HepG2 (cell line): ENCODE data around the gene GNRH2. TPM values are rescaled to one million over a fixed set of nuclear protein-coding genes. Genes with fewer than 3 reads are reported as not detected.
A peak's percentile ranks its signal among the peaks of the same experiment; 100 is the strongest.

ENCODE experiments used
- ELF4 ChIP-seq: sonication (generic); formaldehyde crosslinking; IDR thresholded peaks from 2 replicates; pipeline ENCODE4 v1.5.0; 2020; ENCODE audit warnings: missing genetic modification reagents, mild to moderate bottlenecking, moderate library complexity, borderline replicate concordance
- HMGA1 ChIP-seq: sonication (generic); formaldehyde crosslinking; conservative IDR thresholded peaks from 2 replicates; pipeline ENCODE4 v1.4.0; 2020; ENCODE audit warnings: missing genetic modification reagents
- polyA plus RNA-seq, 8 experiments: library from polyadenylated mRNA; depleted of rRNA in 3 of 8; stranded (reverse) in 7 of 8; unstranded in 1 of 8; fragments of >200 nt; fragmentation: Illumina TruSeq in 4 of 8; extraction: Trizol in 4 of 8; gene quantifications; 2 replicates each; pipeline versions ENCODE4 v1.2.1 to v1.2.3, GENCODE V29; 2011 to 2016; ENCODE audit warnings: low read depth in 4 of 8, missing spikeins in 1 of 8, mixed read lengths in 1 of 8; ENCODE audit not compliant: insufficient read depth in 1 of 8
- total RNA-seq, 5 experiments: library from RNA; depleted of rRNA; stranded (reverse); fragments of >200 nt; fragmentation: Illumina TruSeq; extraction: Trizol; gene quantifications; 2 replicates each; pipeline ENCODE4 v1.2.3, GENCODE V29; 2016; ENCODE audit warnings: low read depth in 1 of 5
- TF ChIP-seq, protein P1 (sequence below): sonication (generic); formaldehyde crosslinking; IDR thresholded peaks from 2 replicates; pipeline ENCODE4 v1.4.0; 2020; ENCODE audit warnings: missing genetic modification reagents, borderline replicate concordance
- TF ChIP-seq, protein P2 (sequence below): sonication (generic); formaldehyde crosslinking; IDR thresholded peaks from 2 replicates; pipeline ENCODE4 v1.4.0; 2020; ENCODE audit warnings: missing genetic modification reagents
- TF ChIP-seq, protein P3 (sequence below): sonication (generic); formaldehyde crosslinking; IDR thresholded peaks from 2 replicates; pipeline ENCODE4 v1.8.1; 2023; ENCODE audit warnings: missing genetic modification reagents, inconsistent platforms, borderline replicate concordance
- TF ChIP-seq, protein P4 (sequence below): IDR thresholded peaks from 2 replicates; pipeline ENCODE4 v1.4.0; 2020; ENCODE audit warnings: mild to moderate bottlenecking, missing genetic modification reagents
- TF ChIP-seq, protein P5 (sequence below), 2 experiments: sonication (generic) in 1 of 2; formaldehyde crosslinking in 1 of 2; IDR thresholded peaks; 2 replicates each; pipeline versions ENCODE4 v1.4.0 to v1.6.1; 2018 to 2020; ENCODE audit warnings: missing genetic modification reagents in 2 of 2, borderline replicate concordance in 1 of 2, low read depth in 1 of 2, mild to moderate bottlenecking in 1 of 2, missing biosample characterization in 1 of 2
- TF ChIP-seq, protein P6 (sequence below): sonication (generic); formaldehyde crosslinking; IDR thresholded peaks from 2 replicates; pipeline ENCODE4 v1.5.1; 2020; ENCODE audit warnings: mild to moderate bottlenecking, missing genetic modification reagents, moderate library complexity

GNRH2 gene
- total and polyA plus RNA-seq, 2 of the 13 experiments (the other 11 are each of a cell fraction or from before 2014, with no cell fraction given) = 0.28 TPM; not detected in 1

DNA sequence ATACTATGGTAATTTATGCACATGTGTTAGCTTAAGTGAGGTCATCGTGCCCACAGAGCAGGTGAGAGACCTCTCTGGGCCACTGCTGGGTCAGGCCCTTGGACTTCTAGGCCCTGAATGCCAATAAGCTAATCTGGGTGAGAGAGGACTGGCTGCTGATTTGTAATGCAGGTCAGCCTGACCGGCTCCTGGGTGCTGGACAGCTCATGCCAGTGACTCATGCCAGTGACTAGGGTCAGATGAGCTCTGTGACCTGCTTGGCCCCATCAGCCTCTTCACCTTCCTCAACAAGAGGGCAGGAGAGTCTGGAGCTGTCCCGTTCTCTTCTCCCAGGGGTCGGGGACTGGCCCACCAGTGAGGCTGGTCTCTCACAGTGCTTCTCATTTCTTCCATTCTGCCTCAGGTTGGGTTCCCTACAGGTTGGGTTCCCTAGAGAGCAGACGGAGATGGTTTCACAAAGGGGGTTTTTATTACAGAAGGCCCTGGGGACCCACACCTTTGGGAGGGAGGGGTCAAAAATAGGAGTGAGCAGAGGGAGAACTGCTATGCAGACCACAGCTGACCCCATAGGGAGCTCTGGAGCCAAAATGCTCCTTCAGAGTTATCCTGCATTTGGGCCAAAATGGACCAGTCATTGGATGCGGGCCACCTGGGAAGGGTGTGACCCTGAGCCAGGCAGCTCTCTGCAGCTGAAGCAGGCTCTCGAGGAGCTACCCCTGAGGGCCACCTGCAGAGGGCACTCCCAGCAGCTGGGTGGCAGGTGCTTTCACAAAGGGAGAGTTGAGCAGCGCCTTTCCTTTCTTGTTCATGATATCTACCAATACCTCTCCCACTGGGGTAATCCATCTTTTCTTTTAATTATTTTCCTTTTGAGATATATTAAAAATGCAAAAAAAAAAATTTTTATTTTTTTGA is 25.8 kb downstream of the GNRH2 start (continued):
- TF ChIP-seq, protein P1, sequence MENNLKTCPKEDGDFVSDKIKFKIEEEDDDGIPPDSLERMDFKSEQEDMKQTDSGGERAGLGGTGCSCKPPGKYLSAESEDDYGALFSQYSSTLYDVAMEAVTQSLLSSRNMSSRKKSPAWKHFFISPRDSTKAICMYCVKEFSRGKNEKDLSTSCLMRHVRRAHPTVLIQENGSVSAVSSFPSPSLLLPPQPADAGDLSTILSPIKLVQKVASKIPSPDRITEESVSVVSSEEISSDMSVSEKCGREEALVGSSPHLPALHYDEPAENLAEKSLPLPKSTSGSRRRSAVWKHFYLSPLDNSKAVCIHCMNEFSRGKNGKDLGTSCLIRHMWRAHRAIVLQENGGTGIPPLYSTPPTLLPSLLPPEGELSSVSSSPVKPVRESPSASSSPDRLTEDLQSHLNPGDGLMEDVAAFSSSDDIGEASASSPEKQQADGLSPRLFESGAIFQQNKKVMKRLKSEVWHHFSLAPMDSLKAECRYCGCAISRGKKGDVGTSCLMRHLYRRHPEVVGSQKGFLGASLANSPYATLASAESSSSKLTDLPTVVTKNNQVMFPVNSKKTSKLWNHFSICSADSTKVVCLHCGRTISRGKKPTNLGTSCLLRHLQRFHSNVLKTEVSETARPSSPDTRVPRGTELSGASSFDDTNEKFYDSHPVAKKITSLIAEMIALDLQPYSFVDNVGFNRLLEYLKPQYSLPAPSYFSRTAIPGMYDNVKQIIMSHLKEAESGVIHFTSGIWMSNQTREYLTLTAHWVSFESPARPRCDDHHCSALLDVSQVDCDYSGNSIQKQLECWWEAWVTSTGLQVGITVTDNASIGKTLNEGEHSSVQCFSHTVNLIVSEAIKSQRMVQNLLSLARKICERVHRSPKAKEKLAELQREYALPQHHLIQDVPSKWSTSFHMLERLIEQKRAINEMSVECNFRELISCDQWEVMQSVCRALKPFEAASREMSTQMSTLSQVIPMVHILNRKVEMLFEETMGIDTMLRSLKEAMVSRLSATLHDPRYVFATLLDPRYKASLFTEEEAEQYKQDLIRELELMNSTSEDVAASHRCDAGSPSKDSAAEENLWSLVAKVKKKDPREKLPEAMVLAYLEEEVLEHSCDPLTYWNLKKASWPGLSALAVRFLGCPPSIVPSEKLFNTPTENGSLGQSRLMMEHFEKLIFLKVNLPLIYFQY = no peak
- TF ChIP-seq HMGA1 (CRISPR knock-in tag) (no peak), ELF4 (CRISPR knock-in tag) (no peak)
- TF ChIP-seq, protein P2, sequence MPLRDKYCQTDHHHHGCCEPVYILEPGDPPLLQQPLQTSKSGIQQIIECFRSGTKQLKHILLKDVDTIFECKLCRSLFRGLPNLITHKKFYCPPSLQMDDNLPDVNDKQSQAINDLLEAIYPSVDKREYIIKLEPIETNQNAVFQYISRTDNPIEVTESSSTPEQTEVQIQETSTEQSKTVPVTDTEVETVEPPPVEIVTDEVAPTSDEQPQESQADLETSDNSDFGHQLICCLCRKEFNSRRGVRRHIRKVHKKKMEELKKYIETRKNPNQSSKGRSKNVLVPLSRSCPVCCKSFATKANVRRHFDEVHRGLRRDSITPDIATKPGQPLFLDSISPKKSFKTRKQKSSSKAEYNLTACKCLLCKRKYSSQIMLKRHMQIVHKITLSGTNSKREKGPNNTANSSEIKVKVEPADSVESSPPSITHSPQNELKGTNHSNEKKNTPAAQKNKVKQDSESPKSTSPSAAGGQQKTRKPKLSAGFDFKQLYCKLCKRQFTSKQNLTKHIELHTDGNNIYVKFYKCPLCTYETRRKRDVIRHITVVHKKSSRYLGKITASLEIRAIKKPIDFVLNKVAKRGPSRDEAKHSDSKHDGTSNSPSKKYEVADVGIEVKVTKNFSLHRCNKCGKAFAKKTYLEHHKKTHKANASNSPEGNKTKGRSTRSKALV = no peak
- TF ChIP-seq, protein P3, sequence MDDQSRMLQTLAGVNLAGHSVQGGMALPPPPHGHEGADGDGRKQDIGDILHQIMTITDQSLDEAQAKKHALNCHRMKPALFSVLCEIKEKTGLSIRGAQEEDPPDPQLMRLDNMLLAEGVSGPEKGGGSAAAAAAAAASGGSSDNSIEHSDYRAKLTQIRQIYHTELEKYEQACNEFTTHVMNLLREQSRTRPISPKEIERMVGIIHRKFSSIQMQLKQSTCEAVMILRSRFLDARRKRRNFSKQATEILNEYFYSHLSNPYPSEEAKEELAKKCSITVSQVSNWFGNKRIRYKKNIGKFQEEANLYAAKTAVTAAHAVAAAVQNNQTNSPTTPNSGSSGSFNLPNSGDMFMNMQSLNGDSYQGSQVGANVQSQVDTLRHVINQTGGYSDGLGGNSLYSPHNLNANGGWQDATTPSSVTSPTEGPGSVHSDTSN (CRISPR knock-in tag) = no peak
- TF ChIP-seq, protein P4, sequence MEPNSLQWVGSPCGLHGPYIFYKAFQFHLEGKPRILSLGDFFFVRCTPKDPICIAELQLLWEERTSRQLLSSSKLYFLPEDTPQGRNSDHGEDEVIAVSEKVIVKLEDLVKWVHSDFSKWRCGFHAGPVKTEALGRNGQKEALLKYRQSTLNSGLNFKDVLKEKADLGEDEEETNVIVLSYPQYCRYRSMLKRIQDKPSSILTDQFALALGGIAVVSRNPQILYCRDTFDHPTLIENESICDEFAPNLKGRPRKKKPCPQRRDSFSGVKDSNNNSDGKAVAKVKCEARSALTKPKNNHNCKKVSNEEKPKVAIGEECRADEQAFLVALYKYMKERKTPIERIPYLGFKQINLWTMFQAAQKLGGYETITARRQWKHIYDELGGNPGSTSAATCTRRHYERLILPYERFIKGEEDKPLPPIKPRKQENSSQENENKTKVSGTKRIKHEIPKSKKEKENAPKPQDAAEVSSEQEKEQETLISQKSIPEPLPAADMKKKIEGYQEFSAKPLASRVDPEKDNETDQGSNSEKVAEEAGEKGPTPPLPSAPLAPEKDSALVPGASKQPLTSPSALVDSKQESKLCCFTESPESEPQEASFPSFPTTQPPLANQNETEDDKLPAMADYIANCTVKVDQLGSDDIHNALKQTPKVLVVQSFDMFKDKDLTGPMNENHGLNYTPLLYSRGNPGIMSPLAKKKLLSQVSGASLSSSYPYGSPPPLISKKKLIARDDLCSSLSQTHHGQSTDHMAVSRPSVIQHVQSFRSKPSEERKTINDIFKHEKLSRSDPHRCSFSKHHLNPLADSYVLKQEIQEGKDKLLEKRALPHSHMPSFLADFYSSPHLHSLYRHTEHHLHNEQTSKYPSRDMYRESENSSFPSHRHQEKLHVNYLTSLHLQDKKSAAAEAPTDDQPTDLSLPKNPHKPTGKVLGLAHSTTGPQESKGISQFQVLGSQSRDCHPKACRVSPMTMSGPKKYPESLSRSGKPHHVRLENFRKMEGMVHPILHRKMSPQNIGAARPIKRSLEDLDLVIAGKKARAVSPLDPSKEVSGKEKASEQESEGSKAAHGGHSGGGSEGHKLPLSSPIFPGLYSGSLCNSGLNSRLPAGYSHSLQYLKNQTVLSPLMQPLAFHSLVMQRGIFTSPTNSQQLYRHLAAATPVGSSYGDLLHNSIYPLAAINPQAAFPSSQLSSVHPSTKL (CRISPR knock-in tag) = peak; percentile 30; the same call in 1 of the 2 replicates
- TF ChIP-seq, protein P5, sequence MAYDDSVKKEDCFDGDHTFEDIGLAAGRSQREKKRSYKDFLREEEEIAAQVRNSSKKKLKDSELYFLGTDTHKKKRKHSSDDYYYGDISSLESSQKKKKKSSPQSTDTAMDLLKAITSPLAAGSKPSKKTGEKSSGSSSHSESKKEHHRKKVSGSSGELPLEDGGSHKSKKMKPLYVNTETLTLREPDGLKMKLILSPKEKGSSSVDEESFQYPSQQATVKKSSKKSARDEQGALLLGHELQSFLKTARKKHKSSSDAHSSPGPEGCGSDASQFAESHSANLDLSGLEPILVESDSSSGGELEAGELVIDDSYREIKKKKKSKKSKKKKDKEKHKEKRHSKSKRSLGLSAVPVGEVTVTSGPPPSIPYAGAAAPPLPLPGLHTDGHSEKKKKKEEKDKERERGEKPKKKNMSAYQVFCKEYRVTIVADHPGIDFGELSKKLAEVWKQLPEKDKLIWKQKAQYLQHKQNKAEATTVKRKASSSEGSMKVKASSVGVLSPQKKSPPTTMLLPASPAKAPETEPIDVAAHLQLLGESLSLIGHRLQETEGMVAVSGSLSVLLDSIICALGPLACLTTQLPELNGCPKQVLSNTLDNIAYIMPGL (CRISPR knock-in tag; IDR thresholded peaks at IDR 0.05; ENCODE audit: borderline replicate concordance in 1 of 2, low read depth in 1 of 2) = no peak
- TF ChIP-seq, protein P6, sequence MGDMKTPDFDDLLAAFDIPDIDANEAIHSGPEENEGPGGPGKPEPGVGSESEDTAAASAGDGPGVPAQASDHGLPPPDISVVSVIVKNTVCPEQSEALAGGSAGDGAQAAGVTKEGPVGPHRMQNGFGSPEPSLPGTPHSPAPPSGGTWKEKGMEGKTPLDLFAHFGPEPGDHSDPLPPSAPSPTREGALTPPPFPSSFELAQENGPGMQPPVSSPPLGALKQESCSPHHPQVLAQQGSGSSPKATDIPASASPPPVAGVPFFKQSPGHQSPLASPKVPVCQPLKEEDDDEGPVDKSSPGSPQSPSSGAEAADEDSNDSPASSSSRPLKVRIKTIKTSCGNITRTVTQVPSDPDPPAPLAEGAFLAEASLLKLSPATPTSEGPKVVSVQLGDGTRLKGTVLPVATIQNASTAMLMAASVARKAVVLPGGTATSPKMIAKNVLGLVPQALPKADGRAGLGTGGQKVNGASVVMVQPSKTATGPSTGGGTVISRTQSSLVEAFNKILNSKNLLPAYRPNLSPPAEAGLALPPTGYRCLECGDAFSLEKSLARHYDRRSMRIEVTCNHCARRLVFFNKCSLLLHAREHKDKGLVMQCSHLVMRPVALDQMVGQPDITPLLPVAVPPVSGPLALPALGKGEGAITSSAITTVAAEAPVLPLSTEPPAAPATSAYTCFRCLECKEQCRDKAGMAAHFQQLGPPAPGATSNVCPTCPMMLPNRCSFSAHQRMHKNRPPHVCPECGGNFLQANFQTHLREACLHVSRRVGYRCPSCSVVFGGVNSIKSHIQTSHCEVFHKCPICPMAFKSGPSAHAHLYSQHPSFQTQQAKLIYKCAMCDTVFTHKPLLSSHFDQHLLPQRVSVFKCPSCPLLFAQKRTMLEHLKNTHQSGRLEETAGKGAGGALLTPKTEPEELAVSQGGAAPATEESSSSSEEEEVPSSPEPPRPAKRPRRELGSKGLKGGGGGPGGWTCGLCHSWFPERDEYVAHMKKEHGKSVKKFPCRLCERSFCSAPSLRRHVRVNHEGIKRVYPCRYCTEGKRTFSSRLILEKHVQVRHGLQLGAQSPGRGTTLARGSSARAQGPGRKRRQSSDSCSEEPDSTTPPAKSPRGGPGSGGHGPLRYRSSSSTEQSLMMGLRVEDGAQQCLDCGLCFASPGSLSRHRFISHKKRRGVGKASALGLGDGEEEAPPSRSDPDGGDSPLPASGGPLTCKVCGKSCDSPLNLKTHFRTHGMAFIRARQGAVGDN (CRISPR knock-in tag) = peak; percentile 50
